ENCODE results near the gene EDRF1.

GRCh38 chr10:125698481-125698998 is 21.0 kb upstream of the EDRF1 start:
- TF ChIP-seq CTCF (IDR thresholded peaks at IDR 0.05) (no peak), POLR2A (IDR thresholded peaks at IDR 0.05) (no peak)
